ENCODE data around the gene CRYGS.

DNA sequence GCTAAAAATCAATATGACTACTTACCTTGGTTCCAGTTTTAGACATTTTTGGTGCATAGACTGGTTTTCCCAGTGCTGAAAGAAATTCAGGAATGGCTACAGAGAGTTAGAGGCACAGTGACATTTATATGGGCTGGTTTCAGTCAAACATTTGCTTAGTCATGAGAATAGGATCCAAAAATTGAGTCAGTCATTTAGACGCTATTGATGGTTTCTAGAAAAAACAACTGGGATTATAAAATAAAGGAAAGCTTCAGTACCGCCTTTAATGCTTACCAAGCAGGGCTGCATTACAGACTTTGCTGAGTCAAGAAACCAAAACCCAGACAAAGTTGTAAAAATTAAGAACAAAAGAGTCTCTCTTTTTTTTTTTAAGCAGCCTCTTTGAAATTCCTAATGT lies at the start of gene CRYGS:
- TF ChIP-seq POLR2A (IDR thresholded peaks at IDR 0.05), result no peak
- TF ChIP-seq, protein P1, sequence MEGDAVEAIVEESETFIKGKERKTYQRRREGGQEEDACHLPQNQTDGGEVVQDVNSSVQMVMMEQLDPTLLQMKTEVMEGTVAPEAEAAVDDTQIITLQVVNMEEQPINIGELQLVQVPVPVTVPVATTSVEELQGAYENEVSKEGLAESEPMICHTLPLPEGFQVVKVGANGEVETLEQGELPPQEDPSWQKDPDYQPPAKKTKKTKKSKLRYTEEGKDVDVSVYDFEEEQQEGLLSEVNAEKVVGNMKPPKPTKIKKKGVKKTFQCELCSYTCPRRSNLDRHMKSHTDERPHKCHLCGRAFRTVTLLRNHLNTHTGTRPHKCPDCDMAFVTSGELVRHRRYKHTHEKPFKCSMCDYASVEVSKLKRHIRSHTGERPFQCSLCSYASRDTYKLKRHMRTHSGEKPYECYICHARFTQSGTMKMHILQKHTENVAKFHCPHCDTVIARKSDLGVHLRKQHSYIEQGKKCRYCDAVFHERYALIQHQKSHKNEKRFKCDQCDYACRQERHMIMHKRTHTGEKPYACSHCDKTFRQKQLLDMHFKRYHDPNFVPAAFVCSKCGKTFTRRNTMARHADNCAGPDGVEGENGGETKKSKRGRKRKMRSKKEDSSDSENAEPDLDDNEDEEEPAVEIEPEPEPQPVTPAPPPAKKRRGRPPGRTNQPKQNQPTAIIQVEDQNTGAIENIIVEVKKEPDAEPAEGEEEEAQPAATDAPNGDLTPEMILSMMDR (IDR thresholded peaks at IDR 0.05), result no peak

All from esophagus squamous epithelium (tissue), 4 donors.